Left lung (tissue), 10 donors: ENCODE measurements around the gene CACNG7. TPM values are rescaled to one million over a fixed set of nuclear protein-coding genes. Genes with fewer than 3 reads are reported as not detected.

Experiments
- ATAC-seq: fragments of 200-7000 bp; cut with Tn5 transposase; one replicate; pipeline ENCODE4 v1.9.1; 2020; ENCODE audit warnings: moderate library complexity
- DNase-seq, 4 donors: peaks; one replicate each; pipeline ENCODE4 v3.0.0-alpha.2; 2013 to 2020
- H3K27ac ChIP-seq, 2 donors: fragments of 200-600 bp; sonication (generic) in 1 of 2; one replicate each; pipeline versions ENCODE4 v1.5.0 to v1.8.0; 2020 to 2021
- H3K27me3 ChIP-seq, 2 donors: fragments of 200-600 bp; sonication (generic) in 1 of 2; one replicate each; pipeline versions ENCODE4 v1.5.0 to v1.8.0; 2020 to 2021
- H3K36me3 ChIP-seq, 2 donors: fragments of 200-600 bp; sonication (generic) in 1 of 2; one replicate each; pipeline versions ENCODE4 v1.5.0 to v1.8.0; 2020 to 2021
- H3K4me1 ChIP-seq, 2 donors: fragments of 200-600 bp; one replicate each; pipeline ENCODE4 v1.8.0; 2021
- H3K4me3 ChIP-seq, 2 donors: fragments of 200-600 bp; sonication (generic) in 1 of 2; one replicate each; pipeline versions ENCODE4 v1.5.0 to v1.8.0; 2020 to 2021; ENCODE audit warnings: mild to moderate bottlenecking in 1 of 2
- H3K9me3 ChIP-seq, 2 donors: fragments of 200-600 bp; sonication (generic) in 1 of 2; one replicate each; pipeline versions ENCODE4 v1.5.0 to v1.8.0; 2020 to 2021
- intact Hi-C, 2 donors: fragments of 100-400 bp; cut with DNase I; formaldehyde crosslinking; loops; one replicate each; pipeline versions ENCODE4 v1.11.2 to v1.14.2; 2022
- polyA plus RNA-seq, 6 donors: library from polyadenylated mRNA; unstranded; fragments of 120-200 nt; gene quantifications; one replicate each; pipeline ENCODE4 v1.2.1, GENCODE V29; 2013; ENCODE audit not compliant: insufficient read length in 6 of 6
- total RNA-seq, 2 donors: library from RNA; stranded (reverse); fragmentation: NEBNext Ultra II Directional; extraction: Animal tissue kit (Norgen Biotek cat#: 25700); gene quantifications; one replicate each; pipeline ENCODE4 v1.2.1, GENCODE V29; 2021
- TF ChIP-seq, protein P1 (sequence below), 2 donors: fragments of 200-600 bp; sonication (generic) in 1 of 2; IDR thresholded peaks; one replicate each; pipeline versions ENCODE4 v1.5.0 to v1.8.0; 2021; ENCODE audit warnings: antibody characterized with exemption in 2 of 2
- donor health status: DM: no; HTN: yes; CAD: no.
- donor health status: DM: no; HTN: no; CAD: no.

Gene CACNG7
- total and polyA plus RNA-seq, 8 donors = 0.06 TPM; not detected in 7

DNA sequence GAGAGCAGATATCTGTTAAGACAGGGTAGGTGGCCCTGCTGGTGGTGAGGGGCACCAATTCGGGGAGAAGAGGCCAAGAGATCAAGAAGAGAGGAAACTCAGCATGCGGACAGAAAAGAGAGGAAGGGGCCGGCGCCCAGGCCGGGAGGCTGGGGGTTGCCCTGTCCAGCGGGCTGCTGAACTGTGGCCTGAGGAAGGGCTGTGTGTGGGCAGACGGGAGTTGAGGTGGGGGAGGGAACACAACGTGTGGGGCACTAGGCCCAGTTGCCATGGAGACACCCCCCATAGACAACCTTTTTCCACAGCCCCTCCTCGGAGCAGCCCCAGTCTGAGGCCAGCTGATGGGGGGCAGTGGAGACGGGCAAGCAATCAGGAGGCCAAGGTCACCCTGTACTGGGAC, 51.1 kb downstream of the CACNG7 start:
- Histone ChIP-seq H3K9me3 (no peaks in the 10 kb centered on the region), H3K27me3 (peaks cover 53 to 98% of the 10 kb centered on the region in 2 donors), H3K36me3 (no peaks in the 10 kb centered on the region), H3K27ac (no peak overlapping the region), H3K4me3 (no peak overlapping the region), H3K4me1 (no peaks in the 10 kb centered on the region)
- DNase-seq (no peak), ATAC-seq (no peak)
- TF ChIP-seq, protein P1, sequence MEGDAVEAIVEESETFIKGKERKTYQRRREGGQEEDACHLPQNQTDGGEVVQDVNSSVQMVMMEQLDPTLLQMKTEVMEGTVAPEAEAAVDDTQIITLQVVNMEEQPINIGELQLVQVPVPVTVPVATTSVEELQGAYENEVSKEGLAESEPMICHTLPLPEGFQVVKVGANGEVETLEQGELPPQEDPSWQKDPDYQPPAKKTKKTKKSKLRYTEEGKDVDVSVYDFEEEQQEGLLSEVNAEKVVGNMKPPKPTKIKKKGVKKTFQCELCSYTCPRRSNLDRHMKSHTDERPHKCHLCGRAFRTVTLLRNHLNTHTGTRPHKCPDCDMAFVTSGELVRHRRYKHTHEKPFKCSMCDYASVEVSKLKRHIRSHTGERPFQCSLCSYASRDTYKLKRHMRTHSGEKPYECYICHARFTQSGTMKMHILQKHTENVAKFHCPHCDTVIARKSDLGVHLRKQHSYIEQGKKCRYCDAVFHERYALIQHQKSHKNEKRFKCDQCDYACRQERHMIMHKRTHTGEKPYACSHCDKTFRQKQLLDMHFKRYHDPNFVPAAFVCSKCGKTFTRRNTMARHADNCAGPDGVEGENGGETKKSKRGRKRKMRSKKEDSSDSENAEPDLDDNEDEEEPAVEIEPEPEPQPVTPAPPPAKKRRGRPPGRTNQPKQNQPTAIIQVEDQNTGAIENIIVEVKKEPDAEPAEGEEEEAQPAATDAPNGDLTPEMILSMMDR (IDR thresholded peaks at IDR 0.05) = no peak
- intact Hi-C loops = no loop called here

DNA sequence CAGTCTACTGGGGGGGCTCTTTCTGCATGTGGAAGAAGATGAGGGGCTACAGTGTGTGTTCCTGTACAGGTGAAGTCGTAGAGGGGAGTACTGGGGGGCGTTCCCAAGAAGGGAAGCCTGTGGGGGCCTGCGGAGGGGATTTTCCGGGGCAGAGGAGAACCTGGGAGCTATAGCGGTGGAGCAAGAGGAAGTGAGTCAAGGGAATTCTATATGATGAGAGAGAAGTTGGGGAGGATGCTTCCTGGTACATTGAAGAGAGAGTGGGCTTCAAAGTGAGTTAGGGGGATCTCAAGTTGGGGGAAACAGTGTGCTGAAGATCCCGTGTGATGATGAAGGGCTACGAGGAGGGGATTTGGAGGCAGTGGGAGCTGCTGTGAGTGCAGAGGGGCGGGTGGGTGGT, 51.8 kb downstream of the CACNG7 start:
- Histone ChIP-seq H3K4me1 (no peaks in the 10 kb centered on the region), H3K4me3 (no peak overlapping the region), H3K36me3 (no peaks in the 10 kb centered on the region), H3K27ac (no peak overlapping the region), H3K27me3 (peaks cover 53 to 98% of the 10 kb centered on the region in 2 donors), H3K9me3 (no peaks in the 10 kb centered on the region)
- intact Hi-C loops = no loop called here
- no peak for DNase-seq
- TF ChIP-seq, protein P1 (IDR thresholded peaks at IDR 0.05) = no peak
- no peak for ATAC-seq

DNA sequence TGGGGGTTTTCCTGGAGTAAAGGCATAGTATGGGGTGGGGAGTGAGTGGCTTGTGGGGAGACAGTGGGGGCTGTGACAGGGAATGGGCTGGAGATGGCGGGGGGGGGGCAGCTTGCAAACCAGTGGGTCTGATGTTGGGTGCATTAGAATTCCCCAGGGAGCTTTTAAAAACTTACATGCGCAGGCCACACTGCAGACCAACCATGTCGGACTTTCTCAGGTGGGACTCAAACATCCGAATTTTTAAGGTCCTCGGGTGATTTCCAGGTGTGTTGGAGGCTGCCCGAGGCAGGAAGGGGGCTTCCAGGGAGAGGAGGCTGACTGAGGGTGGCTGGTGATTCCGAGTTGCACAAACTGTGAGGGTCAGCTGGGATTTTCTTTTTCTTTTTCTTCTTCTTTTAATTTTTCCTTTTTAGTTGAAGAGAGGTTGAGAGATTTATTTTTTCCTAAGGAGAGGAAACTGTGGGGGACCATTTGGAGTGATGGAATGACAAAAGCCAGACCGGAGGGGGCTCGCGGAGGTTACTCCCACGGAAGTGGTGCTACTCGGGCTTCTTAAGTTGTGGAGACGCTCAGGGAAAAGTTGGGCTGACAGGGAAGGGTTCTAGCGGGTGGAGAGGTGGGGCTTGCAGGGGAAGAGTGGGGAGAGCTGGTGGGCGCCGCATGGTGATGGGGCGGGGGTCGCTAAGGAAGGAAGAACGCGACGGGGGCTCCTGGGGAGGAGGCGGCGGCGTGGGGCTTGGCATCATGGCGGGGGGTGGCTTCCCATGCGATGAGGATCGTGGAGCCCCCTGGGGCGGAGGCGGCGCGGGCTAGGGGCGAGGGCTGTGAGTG, 52.7 kb downstream of the CACNG7 start:
- Histone ChIP-seq H3K27ac (no peak overlapping the region), H3K9me3 (no peaks in the 10 kb centered on the region), H3K4me1 (no peaks in the 10 kb centered on the region), H3K27me3 (peaks cover 53 to 98% of the 10 kb centered on the region in 2 donors), H3K4me3 (no peak overlapping the region), H3K36me3 (no peaks in the 10 kb centered on the region)
- DNase-seq = no peak
- no peak for ATAC-seq
- TF ChIP-seq, protein P1 (IDR thresholded peaks at IDR 0.05) = no peak
- intact Hi-C loops = no loop called here

DNA sequence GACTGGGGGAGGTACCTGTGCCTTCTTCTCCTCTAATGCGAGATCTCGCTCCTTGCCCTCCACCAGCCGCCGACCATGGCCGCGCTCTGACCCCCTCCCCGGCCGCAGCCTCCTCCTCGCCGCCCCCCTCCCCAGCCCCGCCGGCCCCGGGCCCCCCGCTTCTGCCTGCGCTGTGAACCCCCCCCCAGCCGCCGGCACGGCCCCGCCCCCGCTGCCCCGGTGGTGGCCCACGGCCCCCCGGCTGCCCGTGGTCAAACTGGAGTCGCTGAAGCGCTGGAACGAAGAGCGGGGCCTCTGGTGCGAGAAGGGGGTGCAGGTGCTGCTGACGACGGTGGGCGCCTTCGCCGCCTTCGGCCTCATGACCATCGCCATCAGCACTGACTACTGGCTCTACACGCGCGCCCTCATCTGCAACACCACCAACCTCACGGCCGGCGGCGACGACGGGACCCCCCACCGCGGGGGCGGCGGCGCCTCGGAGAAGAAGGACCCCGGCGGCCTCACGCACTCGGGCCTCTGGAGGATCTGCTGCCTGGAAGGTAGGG, 53.9 kb downstream of the CACNG7 start, which contains the start of gene CACNG8:
TSS of gene CACNG8 (plus strand) at position 51 of the 545 bp plus-strand sequence.
- no peak within 1 kb of the TSS for H3K4me3 ChIP-seq
- no peaks in the 10 kb centered on the region for H3K36me3 ChIP-seq
- TF ChIP-seq, protein P1 (IDR thresholded peaks at IDR 0.05) = no peak
- intact Hi-C loops = no loop called here
- no peaks in the 10 kb centered on the region for H3K9me3 ChIP-seq
- H3K27ac ChIP-seq = no peak within 1 kb of the TSS
- no peak for DNase-seq
- peaks cover 42 to 87% of the 10 kb centered on the region in 2 donors for H3K27me3 ChIP-seq
- no peaks in the 10 kb centered on the region for H3K4me1 ChIP-seq
- no peak for ATAC-seq

DNA sequence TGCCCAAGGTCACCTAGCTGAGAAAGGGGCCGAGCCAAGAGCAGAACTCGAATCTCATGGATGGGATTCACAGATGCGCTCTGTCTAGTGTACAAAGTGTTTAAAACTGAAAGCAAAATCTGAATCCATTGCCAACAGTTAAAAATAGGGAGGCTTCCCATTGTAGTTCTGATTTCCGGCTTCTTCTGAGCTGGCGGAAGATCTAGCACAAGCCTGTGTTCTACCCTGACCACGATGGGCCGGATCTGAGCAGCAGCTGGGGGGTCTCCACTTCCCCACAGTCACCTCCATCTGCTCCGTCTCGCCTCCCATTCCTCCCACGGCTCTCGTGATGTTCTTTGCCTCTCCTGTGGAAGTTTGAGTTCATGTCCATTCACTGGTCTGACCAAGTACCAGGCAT, 56.0 kb downstream of the CACNG7 start:
- DNase-seq (no peak), ATAC-seq (no peak)
- TF ChIP-seq, protein P1 (IDR thresholded peaks at IDR 0.05) = no peak
- peaks cover 31 to 75% of the 10 kb centered on the region in 2 donors for H3K27me3 ChIP-seq
- no peak overlapping the region for H3K4me3 ChIP-seq
- no peaks in the 10 kb centered on the region for H3K9me3 ChIP-seq
- intact Hi-C loops = no loop called here
- H3K27ac ChIP-seq = no peak overlapping the region
- no peaks in the 10 kb centered on the region for H3K36me3 ChIP-seq
- H3K4me1 ChIP-seq = no peaks in the 10 kb centered on the region
